CD4-positive, alpha-beta memory T cell (primary cell): Measurements from ENCODE around the gene DDN. TPM values are rescaled to one million over a fixed set of nuclear protein-coding genes. Genes with fewer than 3 reads are reported as not detected.
A peak's percentile ranks its signal among the peaks of the same experiment; 100 is the strongest.

Source experiments
- CTCF ChIA-PET: fragments of 350-600 bp; sonication (Branson Sonifier 250); formaldehyde crosslinking; loops from one replicate; lab custom pipeline; 2021; ENCODE audit warnings: inconsistent platforms; ENCODE audit not compliant: partially characterized antibody; lab: Charles Lee
- POLR2A ChIA-PET: fragments of 350-600 bp; sonication (Branson Sonifier 250); formaldehyde crosslinking; loops from one replicate; lab custom pipeline; 2021; ENCODE audit not compliant: partially characterized antibody; lab: Charles Lee
- DNase-seq, 5 donors: peaks; one replicate each; pipeline versions ENCODE4 v3.0.0 to v3.0.0-alpha.2; 2020 to 2022; ENCODE audit warnings: mixed read lengths in 1 of 5
- H3K27ac ChIP-seq: one replicate; pipeline ENCODE4 v1.7.0; 2013; ENCODE audit warnings: low read depth, low read length
- H3K27me3 ChIP-seq: 2 replicates; pipeline ENCODE4 v1.7.0; 2013; ENCODE audit warnings: mild to moderate bottlenecking, low read length, moderate library complexity; ENCODE audit not compliant: insufficient read depth
- H3K36me3 ChIP-seq: 2 replicates; pipeline ENCODE4 v1.7.0; 2013; ENCODE audit warnings: mild to moderate bottlenecking, low read length, moderate library complexity; ENCODE audit not compliant: insufficient read depth
- H3K4me1 ChIP-seq: 2 replicates; pipeline ENCODE4 v1.7.0; 2013; ENCODE audit warnings: mild to moderate bottlenecking, low read length, moderate library complexity; ENCODE audit not compliant: insufficient read depth
- H3K4me3 ChIP-seq, 2 donors: one replicate each; pipeline ENCODE4 v1.7.0; 2013; ENCODE audit warnings: low read length in 2 of 2, mild to moderate bottlenecking in 1 of 2
- H3K9me3 ChIP-seq, 2 donors: one replicate each; pipeline ENCODE4 v1.7.0; 2013; ENCODE audit warnings: low read length in 2 of 2, control low read depth in 1 of 2; ENCODE audit not compliant: control insufficient read depth in 1 of 2
- H3K27ac Mint-ChIP-seq, 7 donors: one replicate each; pipeline ENCODE4 v1.8.0; 2020 to 2021; ENCODE audit warnings: mixed read lengths in 7 of 7, mild to moderate bottlenecking in 6 of 7, inconsistent platforms in 3 of 7, moderate library complexity in 3 of 7
- H3K27me3 Mint-ChIP-seq, 2 donors: one replicate each; pipeline ENCODE4 v1.8.0; 2020 to 2021; ENCODE audit warnings: mixed read lengths in 2 of 2
- H3K36me3 Mint-ChIP-seq, 2 donors: one replicate each; pipeline ENCODE4 v1.8.0; 2020 to 2021; ENCODE audit warnings: mixed read lengths in 2 of 2, inconsistent platforms in 1 of 2, mild to moderate bottlenecking in 1 of 2
- H3K4me1 Mint-ChIP-seq, 4 donors: one replicate each; pipeline ENCODE4 v1.8.0; 2020 to 2021; ENCODE audit warnings: mixed read lengths in 4 of 4, mild to moderate bottlenecking in 1 of 4
- H3K4me3 Mint-ChIP-seq, 8 donors: one replicate each; pipeline ENCODE4 v1.8.0; 2020 to 2021; ENCODE audit warnings: mixed read lengths in 8 of 8, mild to moderate bottlenecking in 7 of 8, moderate library complexity in 6 of 8, inconsistent platforms in 3 of 8
- H3K9me3 Mint-ChIP-seq, 8 donors: one replicate each; pipeline ENCODE4 v1.8.0; 2020 to 2021; ENCODE audit warnings: mixed read lengths in 8 of 8, mild to moderate bottlenecking in 5 of 8, inconsistent platforms in 3 of 8, moderate library complexity in 1 of 8
- intact Hi-C: fragments of 100-400 bp; cut with micrococcal nuclease; formaldehyde crosslinking; loops from one replicate; pipeline ENCODE4 v1.15.1; 2023
- polyA plus RNA-seq, 2 donors: library from polyadenylated mRNA; unstranded; fragments of 300-500 nt; fragmentation: Illumina TruSeq; gene quantifications; one replicate each; pipeline ENCODE4 v1.2.3, GENCODE V29; 2021
- total RNA-seq, 2 experiments: library from RNA; stranded (reverse); gene quantifications; one replicate each; pipeline ENCODE4 v1.2.3, GENCODE V29; 2021

The DDN gene
- total and polyA plus RNA-seq, 4 experiments from 2014 or later: not detected

- H3K36me3 Mint-ChIP-seq: peaks cover 18 to 64% of the 10 kb centered on the region in 2 donors
- Histone ChIP-seq H3K4me1 (no peaks in the 10 kb centered on the region), H3K36me3 (peaks cover 54% of the 10 kb centered on the region), H3K4me3 (no peak overlapping the region), H3K9me3 (no peaks in the 10 kb centered on the region), H3K27me3 (no peaks in the 10 kb centered on the region), H3K27ac (no peak overlapping the region)
- H3K27me3 Mint-ChIP-seq: no peaks in the 10 kb centered on the region
- DNase-seq: no peak
- no peak overlapping the region for H3K4me3 Mint-ChIP-seq
- POLR2A ChIA-PET: interaction anchor here (1.1 kb wide), 1 partner anchor 12 kb away, joined by 3 read pairs; no protein-coding TSS in a partner anchor
- intact Hi-C loops: no loop called here
- peak overlapping the region in 1 of 7 donors; percentile 46 for H3K27ac Mint-ChIP-seq
- peaks cover 0 to 6% (median 0%) of the 10 kb centered on the region in 4 donors for H3K4me1 Mint-ChIP-seq
- H3K9me3 Mint-ChIP-seq: no peaks in the 10 kb centered on the region
- CTCF ChIA-PET: interaction anchor here (0.8 kb wide), 1 partner anchor 12 kb away, joined by 4 read pairs; no protein-coding TSS in a partner anchor
Observed at GRCh38 chr12:49031573-49032161, 32.5 kb upstream of the DDN start.

- Histone ChIP-seq H3K4me1 (no peaks in the 10 kb centered on the region), H3K27me3 (no peaks in the 10 kb centered on the region), H3K36me3 (peaks cover 59% of the 10 kb centered on the region), H3K4me3 (no peak overlapping the region), H3K27ac (no peak overlapping the region), H3K9me3 (no peaks in the 10 kb centered on the region)
- H3K4me3 Mint-ChIP-seq: peak overlapping the region in 1 of 8 donors; percentile 61
- no peaks in the 10 kb centered on the region for H3K9me3 Mint-ChIP-seq
- H3K27ac Mint-ChIP-seq: peak overlapping the region in 4 of 7 donors; percentile 31 to 75 (median 48)
- CTCF ChIA-PET: interaction anchor here (0.8 to 2.2 kb wide), 6 partner anchors 11 to 43 kb away, joined by 4 to 14 read pairs (median 6); no protein-coding TSS in a partner anchor
- peaks cover 20 to 65% of the 10 kb centered on the region in 2 donors for H3K36me3 Mint-ChIP-seq
- POLR2A ChIA-PET: interaction anchor here (1.9 kb wide), 2 partner anchors 8 to 10 kb away, joined by 6 to 9 read pairs; no protein-coding TSS in a partner anchor
- intact Hi-C loops: no loop called here
- H3K27me3 Mint-ChIP-seq: no peaks in the 10 kb centered on the region
- peaks cover 0 to 4% (median 0%) of the 10 kb centered on the region in 4 donors for H3K4me1 Mint-ChIP-seq
- DNase-seq: no peak
Observed at GRCh38 chr12:49030714-49031572, 31.8 kb upstream of the DDN start.

GRCh38 chr12:49030119-49030518 lies 30.9 kb upstream of the DDN start:
- H3K4me3 ChIP-seq: no peak overlapping the region
- POLR2A ChIA-PET: interaction anchor here (0.9 to 1.9 kb wide), 3 partner anchors 9 to 18 kb away, joined by 3 to 9 read pairs (median 6); no protein-coding TSS in a partner anchor
- no peaks in the 10 kb centered on the region for H3K4me1 ChIP-seq
- H3K27me3 ChIP-seq: no peaks in the 10 kb centered on the region
- no peaks in the 10 kb centered on the region for H3K9me3 Mint-ChIP-seq
- peaks cover 67% of the 10 kb centered on the region for H3K36me3 ChIP-seq
- peak overlapping the region in 4 of 7 donors; percentile 16 to 78 (median 53) for H3K27ac Mint-ChIP-seq
- H3K4me1 Mint-ChIP-seq: peaks cover 0 to 3% (median 0%) of the 10 kb centered on the region in 4 donors
- H3K9me3 ChIP-seq: no peaks in the 10 kb centered on the region
- H3K27ac ChIP-seq: no peak overlapping the region
- no peak overlapping the region for H3K4me3 Mint-ChIP-seq
- H3K27me3 Mint-ChIP-seq: no peaks in the 10 kb centered on the region
- CTCF ChIA-PET: interaction anchor here (1.4 to 2.2 kb wide), 6 partner anchors 10 to 215 kb away, joined by 3 to 14 read pairs (median 6); no protein-coding TSS in a partner anchor
- DNase-seq: no peak
- intact Hi-C loops: no loop called here
- H3K36me3 Mint-ChIP-seq: peaks cover 22 to 66% of the 10 kb centered on the region in 2 donors

GRCh38 chr12:49028666-49029275 lies 29.6 kb upstream of the DDN start:
- H3K36me3 ChIP-seq: peaks cover 64% of the 10 kb centered on the region
- Mint-ChIP-seq H3K9me3 (no peaks in the 10 kb centered on the region), H3K27ac (peak overlapping the region in 3 of 7 donors; percentile 22 to 66 (median 59)), H3K4me1 (peaks cover 0 to 3% (median 0%) of the 10 kb centered on the region in 4 donors), H3K4me3 (peak overlapping the region in 1 of 8 donors; percentile 10), H3K36me3 (peaks cover 28 to 64% of the 10 kb centered on the region in 2 donors), H3K27me3 (no peaks in the 10 kb centered on the region)
- ChIA-PET POLR2A (interaction anchor here (0.8 to 1.9 kb wide), 2 partner anchors 8 to 19 kb away, joined by 3 to 9 read pairs; no protein-coding TSS in a partner anchor), CTCF (interaction anchor here (1.3 to 2.2 kb wide), 4 partner anchors 15 to 214 kb away, joined by 3 to 14 read pairs (median 4); no protein-coding TSS in a partner anchor)
- intact Hi-C loops: no loop called here
- no peaks in the 10 kb centered on the region for H3K4me1 ChIP-seq
- no peak overlapping the region for H3K4me3 ChIP-seq
- H3K27me3 ChIP-seq: no peaks in the 10 kb centered on the region
- DNase-seq: no peak
- H3K9me3 ChIP-seq: no peaks in the 10 kb centered on the region
- no peak overlapping the region for H3K27ac ChIP-seq

- Mint-ChIP-seq H3K4me1 (peaks cover 0 to 3% (median 0%) of the 10 kb centered on the region in 4 donors), H3K27ac (peak overlapping the region; percentile 9 to 78 (median 57)), H3K4me3 (no peak overlapping the region), H3K9me3 (no peaks in the 10 kb centered on the region), H3K27me3 (no peaks in the 10 kb centered on the region), H3K36me3 (peaks cover 25 to 66% of the 10 kb centered on the region in 2 donors)
- Histone ChIP-seq H3K9me3 (no peaks in the 10 kb centered on the region), H3K27ac (no peak overlapping the region), H3K4me3 (no peak overlapping the region), H3K36me3 (peaks cover 58% of the 10 kb centered on the region), H3K27me3 (no peaks in the 10 kb centered on the region), H3K4me1 (no peaks in the 10 kb centered on the region)
- CTCF ChIA-PET: interaction anchor here (1.3 to 1.9 kb wide), 2 partner anchors 16 to 40 kb away, joined by 4 to 5 read pairs; no protein-coding TSS in a partner anchor
- no peak for DNase-seq
- intact Hi-C loops: no loop called here
- POLR2A ChIA-PET: interaction anchor here (0.8 to 1.1 kb wide), 2 partner anchors 10 to 18 kb away, joined by 3 read pairs; no protein-coding TSS in a partner anchor
Observed at GRCh38 chr12:49027846-49028555, 28.8 kb upstream of the DDN start.

GRCh38 chr12:49026678-49027480 lies 27.7 kb upstream of the DDN start:
- Histone ChIP-seq H3K9me3 (no peaks in the 10 kb centered on the region), H3K36me3 (peaks cover 56% of the 10 kb centered on the region), H3K4me1 (no peaks in the 10 kb centered on the region), H3K4me3 (no peak overlapping the region), H3K27ac (no peak overlapping the region), H3K27me3 (no peaks in the 10 kb centered on the region)
- peaks cover 28 to 69% of the 10 kb centered on the region in 2 donors for H3K36me3 Mint-ChIP-seq
- intact Hi-C loops: no loop called here
- peak overlapping the region in 1 of 8 donors; percentile 36 for H3K4me3 Mint-ChIP-seq
- no peak for DNase-seq
- ChIA-PET POLR2A (no interaction called here), CTCF (interaction anchor here (1.9 kb wide), 1 partner anchor 39 kb away, joined by 5 read pairs; no protein-coding TSS in a partner anchor)
- H3K27me3 Mint-ChIP-seq: no peaks in the 10 kb centered on the region
- H3K9me3 Mint-ChIP-seq: no peaks in the 10 kb centered on the region
- H3K27ac Mint-ChIP-seq: peak overlapping the region in 2 of 7 donors; percentile 36 to 65
- H3K4me1 Mint-ChIP-seq: peaks cover 0 to 3% (median 0%) of the 10 kb centered on the region in 4 donors
